GM18520 (cell line): ENCODE results near the gene LDB2.
"Not testable (repeated sequence)": the region's sequence is repeated elsewhere in the genome, so short reads cannot be mapped to it uniquely, and the experiment has no call there.

Experiments
- ATAC-seq: cut with Tn5 transposase; IDR thresholded peaks from one replicate; pipeline ENCODE4 v1.9.1; 2021; ENCODE audit not compliant: unreplicated experiment

LDB2 gene

GRCh38 chr4:16897991-16898827, at the start of gene LDB2:
Gene LDB2 (minus strand): TSS chr4:16898645.
- ATAC-seq: no peak

- ATAC-seq: no peak
Observed at GRCh38 chr4:16942491-16942890, 44.0 kb upstream of the LDB2 start.

DNA sequence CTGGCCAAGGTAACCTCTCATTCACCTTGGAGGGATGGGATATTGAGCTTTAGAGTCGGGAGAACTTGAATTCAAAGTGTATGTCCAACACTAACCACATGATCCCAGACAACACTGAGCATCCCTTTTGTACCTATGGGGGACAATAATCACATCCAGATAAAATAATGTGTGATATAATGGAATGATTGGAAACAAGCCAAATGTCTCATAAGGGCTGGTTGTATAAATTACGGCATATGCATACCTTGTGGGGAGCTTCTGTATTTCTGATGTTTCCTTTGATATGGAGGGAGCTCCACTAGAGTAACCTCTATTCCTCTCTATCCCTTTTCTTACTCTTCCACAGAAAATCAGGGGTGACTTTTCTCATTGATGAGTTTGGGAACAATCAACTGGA, 40.7 kb upstream of the LDB2 start:
- no peak for ATAC-seq

DNA sequence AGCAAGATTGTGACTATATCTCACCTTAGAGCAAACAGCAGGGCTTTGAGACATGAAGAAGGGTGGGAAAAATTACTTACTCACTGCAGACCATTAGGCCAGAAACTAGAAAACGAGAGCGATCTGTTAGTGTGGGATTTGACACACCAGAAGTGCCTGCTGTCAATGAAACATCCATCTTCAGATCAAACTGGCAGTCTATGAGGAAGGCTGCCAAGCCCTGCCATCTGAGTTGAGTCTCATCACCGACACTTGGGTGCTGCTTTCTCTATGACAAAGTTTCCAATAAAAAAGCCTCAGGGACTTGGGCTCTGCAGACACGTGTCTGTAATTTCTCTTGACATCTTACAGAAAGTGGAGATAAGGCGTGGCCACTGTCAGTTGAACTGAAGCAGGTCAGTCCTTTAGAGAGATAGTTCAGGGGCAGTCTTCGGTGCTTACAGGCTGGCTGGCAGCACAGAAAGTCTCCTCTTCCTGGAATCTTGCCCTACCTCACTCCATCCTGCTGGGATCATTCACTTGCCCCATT, 40.1 kb upstream of the LDB2 start:
- ATAC-seq: no peak

DNA sequence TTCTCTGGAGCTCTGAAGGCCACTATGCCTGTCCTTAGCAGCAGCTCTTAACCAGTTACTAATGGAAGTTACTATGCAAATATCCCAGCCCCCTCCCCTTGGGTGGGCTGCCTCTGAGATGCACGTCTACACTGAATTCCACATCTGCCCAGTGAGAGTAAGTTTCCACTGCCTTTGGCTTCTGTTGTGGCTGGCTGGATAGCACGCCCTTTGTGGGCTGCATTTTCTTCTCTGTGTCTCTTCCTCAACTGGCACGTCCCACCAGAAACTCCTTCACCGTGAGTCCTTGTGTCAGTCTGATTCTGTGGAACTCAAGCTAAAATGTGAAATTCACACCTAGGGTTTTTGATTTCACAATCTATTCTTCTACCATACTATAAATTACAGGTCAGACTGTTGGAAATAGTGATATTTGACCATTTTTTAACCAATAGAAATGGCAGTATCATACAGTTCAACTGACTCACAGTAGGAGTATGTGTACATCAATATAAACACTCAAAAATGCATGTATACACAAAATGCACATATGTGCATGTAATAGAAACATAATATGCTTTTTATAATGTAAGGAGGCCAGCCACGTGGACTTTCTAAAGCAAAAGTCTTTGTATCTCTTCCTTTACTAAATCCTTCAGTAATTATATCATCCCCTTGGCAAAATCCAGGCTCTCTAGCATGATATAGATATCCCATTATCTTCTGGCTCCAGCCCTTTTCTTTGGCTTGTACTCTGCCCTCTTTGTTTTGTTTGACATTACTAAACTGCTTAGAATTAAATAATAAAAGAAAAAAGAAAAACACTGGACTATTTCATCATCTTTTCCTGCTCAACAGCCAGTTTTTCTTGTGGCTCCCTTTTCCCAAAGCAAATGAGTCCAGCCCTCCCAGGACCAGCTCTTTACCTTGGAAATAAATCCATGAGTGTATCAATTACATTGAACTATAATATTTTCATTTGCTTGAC, 33.2 kb upstream of the LDB2 start:
- ATAC-seq: no peak

DNA sequence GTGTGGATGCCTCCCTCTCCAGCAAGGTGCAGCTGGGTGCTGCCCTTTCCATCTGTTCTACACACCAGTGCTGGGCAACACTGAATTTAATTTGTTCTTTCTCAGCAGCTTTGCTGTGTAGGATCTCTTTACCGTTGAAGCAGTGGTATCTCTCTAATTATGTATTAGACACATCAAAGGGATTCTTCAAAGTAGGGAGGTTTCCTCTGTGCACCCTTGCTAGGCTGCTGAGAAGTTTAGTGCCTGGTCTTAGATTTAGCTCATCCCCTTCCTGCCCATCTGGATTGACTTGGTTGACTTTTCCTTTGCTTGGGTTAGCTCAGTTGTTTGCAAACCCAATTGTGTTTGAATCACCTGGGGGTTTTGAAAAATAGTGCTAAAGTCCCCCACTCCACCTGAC, 27.8 kb upstream of the LDB2 start:
- ATAC-seq: no peak

DNA sequence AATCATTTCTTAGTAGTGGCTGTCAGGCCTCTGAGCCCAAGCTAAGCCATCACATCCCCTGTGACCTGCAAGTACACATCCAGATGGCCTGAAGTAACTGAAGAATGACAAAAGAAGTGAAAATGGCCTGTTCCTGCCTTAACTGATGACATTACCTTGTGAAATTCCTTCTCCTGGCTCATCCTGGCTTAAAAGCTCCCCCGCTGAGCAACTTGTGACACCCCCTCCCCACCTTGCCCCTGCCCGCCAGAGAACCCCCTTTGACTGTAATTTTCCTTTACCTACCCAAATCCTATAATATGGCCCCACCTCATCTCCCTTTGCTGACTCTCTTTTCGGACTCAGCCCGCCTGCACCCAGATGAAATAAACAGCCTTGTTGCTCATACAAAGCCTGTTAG, 20.3 kb upstream of the LDB2 start:
- not testable (repeated sequence) for ATAC-seq

DNA sequence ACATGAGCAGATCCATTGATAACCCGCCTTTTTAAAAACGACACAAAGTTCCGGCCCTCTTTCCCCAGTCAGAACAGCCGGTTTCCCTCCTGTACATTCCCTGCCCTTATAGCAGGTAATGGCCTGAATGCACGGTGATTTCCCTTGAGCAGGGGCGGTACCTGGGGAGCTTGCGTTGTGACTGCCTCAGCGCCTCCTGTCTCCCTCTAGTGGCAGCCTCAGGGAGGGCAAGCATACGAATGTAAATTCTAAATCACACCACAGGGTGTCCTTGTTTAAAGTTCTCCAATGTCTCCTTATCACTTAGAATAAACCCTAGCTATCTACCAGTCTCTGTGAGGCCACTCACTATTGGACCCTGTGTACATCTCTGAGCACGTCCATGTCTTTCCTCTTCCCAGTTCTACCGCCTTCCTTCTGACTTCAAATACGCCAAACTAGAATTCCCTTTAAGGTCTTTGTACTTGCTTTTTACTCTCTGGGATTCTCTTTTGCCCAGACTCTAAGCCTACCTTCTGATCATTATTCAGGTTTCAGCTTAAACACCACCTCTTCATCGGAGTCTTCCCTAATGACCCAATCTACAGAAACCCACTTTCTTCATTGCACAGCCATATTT, 18.4 kb upstream of the LDB2 start:
- peak; percentile 83 for ATAC-seq

DNA sequence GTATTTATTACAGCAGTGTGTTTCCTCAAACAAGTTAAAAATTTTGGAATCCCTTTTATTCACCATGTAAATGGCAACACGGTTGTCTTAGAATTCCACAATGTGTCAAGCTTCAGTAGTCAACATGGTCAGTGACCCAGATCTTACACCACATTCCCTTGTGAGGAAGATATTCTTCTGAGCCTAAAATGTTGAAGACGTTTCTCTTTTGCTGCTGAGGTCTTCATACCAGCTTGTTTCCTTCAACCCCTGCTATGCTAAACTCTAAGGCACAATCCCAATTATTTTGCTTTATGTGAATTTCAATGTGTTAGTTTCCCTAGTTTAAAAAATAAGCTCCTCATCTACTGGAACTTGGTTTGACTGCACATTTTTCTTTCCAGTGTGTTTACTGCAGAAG, 17.6 kb upstream of the LDB2 start:
- no peak for ATAC-seq

DNA sequence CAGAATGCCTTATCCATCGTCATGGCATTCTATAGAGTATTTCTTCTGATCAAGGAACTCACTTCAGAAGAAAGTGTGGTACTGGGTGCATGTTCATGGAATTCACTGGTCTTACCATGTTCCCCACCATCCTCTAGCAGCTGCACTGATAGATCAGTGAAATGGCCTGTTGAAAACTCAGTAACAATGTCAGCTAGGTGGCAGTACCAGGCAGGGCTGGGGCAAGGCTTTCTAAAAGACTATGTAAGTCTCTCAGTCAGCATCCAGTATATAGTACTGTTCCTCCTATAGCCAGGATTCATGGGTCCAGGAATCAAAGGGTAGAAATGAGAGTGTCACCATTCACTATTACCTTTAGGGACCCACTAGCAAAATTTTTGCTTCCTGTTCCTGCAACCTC, 15.8 kb upstream of the LDB2 start:
- no peak for ATAC-seq

- ATAC-seq: no peak
Observed at GRCh38 chr4:16912896-16913295, 14.5 kb upstream of the LDB2 start.

- no peak for ATAC-seq
Observed at GRCh38 chr4:16909281-16909680, 10.8 kb upstream of the LDB2 start.

GRCh38 chr4:16908377-16909021, 10.1 kb upstream of the LDB2 start:
- ATAC-seq: no peak

- ATAC-seq: no peak
Observed at GRCh38 chr4:16900325-16900724, 1.9 kb upstream of the LDB2 start.

GRCh38 chr4:16896881-16897750, 1.3 kb downstream of the LDB2 start:
- no peak for ATAC-seq

DNA sequence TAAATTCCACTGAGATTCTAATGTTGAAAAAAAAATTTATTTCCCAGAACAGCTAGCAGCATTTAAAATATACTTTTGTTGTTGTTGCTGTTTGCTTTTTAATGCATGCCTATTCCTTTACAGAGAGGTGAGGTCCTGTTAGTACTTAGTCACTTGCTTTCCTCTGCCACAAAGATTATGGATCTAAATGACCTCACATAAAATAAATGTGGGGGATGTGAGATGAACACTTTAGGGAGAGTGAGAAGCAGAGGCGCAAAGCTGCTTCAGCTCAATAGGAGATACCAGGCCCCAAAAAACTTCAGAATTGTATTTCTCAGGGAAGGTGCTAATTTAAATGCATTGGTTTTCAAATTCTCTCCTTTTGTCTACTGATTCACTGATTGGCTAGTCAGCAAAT, 4.0 kb downstream of the LDB2 start:
- no peak for ATAC-seq

DNA sequence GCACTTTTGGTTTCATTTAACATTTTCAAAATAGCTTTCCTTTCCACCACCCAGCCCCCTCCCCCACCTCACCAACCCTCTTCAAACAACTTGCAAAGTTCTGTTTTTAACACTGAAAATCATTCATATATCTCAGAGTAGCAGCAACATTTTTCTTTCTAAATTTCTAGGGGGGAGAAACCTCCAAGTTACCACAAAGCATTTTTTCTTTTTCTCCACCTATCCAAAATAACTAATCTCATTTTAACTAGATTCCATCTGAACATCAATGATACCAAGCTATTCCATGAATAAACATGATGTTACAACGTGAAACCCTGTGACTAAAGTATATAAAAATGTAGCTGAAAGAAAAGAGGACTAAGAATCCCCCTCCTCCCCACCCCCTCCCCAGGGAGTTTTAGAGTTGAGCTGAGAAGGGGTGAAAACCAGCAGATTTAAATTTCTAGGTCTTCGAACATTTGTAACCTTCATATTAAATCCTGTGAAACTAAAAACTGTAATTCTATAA, 5.2 kb downstream of the LDB2 start:
- no peak for ATAC-seq

DNA sequence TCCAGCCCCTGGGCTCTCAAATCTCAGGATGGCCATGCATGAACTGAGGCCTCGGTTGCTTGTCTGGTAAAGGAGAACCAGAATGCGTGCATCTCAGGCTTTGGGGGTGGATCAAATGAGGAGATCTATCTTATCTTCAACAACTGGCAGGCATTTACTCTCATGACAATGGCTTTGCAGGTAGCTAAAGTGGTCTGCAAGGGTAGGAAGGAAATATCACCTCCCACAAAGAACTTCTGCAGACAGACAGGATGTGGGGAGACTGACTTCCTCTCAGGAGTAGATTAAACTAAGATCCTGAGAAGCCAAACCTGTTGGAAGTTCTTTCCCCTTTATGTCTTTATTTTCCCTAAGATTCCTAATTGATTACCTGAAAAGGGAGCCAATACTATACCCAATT, 7.8 kb downstream of the LDB2 start:
- no peak for ATAC-seq

- no peak for ATAC-seq
Observed at GRCh38 chr4:16889945-16890344, 8.5 kb downstream of the LDB2 start.

DNA sequence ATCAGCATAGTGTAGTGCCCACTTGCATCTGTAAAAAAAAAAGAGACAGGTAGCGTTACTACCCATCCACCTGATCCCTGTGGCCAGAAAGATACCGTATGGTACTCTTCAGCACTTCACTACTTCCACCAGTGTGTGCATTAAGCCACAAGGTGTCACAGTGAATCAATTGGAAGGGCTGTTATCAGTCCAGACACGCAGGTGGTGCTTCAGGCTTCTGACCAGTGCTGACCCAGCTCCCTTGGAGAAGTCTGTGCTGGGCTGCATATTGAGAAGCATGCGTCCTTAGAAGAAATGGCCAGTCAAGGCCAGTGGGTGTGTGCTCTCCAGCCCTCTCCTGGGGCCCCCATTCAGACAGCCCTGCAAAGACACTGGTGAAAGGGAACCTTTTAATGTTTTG, 10.6 kb downstream of the LDB2 start:
- no peak for ATAC-seq
